CD4-positive, CD25-positive, alpha-beta regulatory T cell (primary cell): ENCODE results near the gene JPH2. TPM values are rescaled to one million over a fixed set of nuclear protein-coding genes. Genes with fewer than 3 reads are reported as not detected.

ENCODE experiments used
- ATAC-seq, 2 donors: fragments of 150-1000 bp; cut with Tn5 transposase; one replicate each; pipeline ENCODE4 v1.10.0; 2021; ENCODE audit warnings: low read depth in 2 of 2, moderate number of reproducible peaks in 2 of 2, moderate library complexity in 1 of 2
- DNase-seq, 3 donors: peaks; one replicate each; pipeline versions ENCODE4 v3.0.0 to v3.0.0-alpha.2; 2012 to 2022; ENCODE audit warnings: mixed read lengths in 1 of 3
- H3K27ac ChIP-seq: one replicate; pipeline ENCODE4 v1.7.0; 2013; ENCODE audit warnings: mild to moderate bottlenecking, low read length; ENCODE audit not compliant: insufficient read depth, poor library complexity, severe bottlenecking
- H3K27me3 ChIP-seq: one replicate; pipeline ENCODE4 v1.7.0; 2013; ENCODE audit warnings: low read length; ENCODE audit not compliant: control insufficient read depth, insufficient read depth
- H3K36me3 ChIP-seq: one replicate; pipeline ENCODE4 v1.7.0; 2013; ENCODE audit warnings: mild to moderate bottlenecking, low read length, moderate library complexity; ENCODE audit not compliant: control insufficient read depth, insufficient read depth
- H3K4me1 ChIP-seq: 2 replicates; pipeline ENCODE4 v1.7.0; 2013; ENCODE audit warnings: mild to moderate bottlenecking, low read length; ENCODE audit not compliant: insufficient read depth, control insufficient read depth, poor library complexity, severe bottlenecking
- H3K4me3 ChIP-seq: one replicate; pipeline ENCODE4 v1.7.0; 2013; ENCODE audit warnings: low read depth, mild to moderate bottlenecking, low read length, moderate library complexity
- H3K9me3 ChIP-seq, 2 experiments: 1 replicate in 1 of 2; 2 replicates in 1 of 2; pipeline ENCODE4 v1.7.0; 2013; ENCODE audit warnings: low read length in 2 of 2, mild to moderate bottlenecking in 1 of 2, moderate library complexity in 1 of 2; ENCODE audit not compliant: control insufficient read depth in 2 of 2
- H3K27ac Mint-ChIP-seq, 3 donors: one replicate each; pipeline ENCODE4 v1.8.0; 2020 to 2022; ENCODE audit warnings: mild to moderate bottlenecking in 3 of 3, mixed read lengths in 3 of 3, moderate library complexity in 2 of 3
- H3K27me3 Mint-ChIP-seq: one replicate; pipeline ENCODE4 v1.8.0; 2022; ENCODE audit warnings: mild to moderate bottlenecking, mixed read lengths
- H3K36me3 Mint-ChIP-seq: one replicate; pipeline ENCODE4 v1.8.0; 2020; ENCODE audit warnings: mixed read lengths
- H3K4me1 Mint-ChIP-seq, 4 donors: one replicate each; pipeline ENCODE4 v1.8.0; 2020 to 2022; ENCODE audit warnings: mixed read lengths in 4 of 4, mild to moderate bottlenecking in 1 of 4
- H3K4me3 Mint-ChIP-seq, 4 donors: one replicate each; pipeline ENCODE4 v1.8.0; 2020 to 2022; ENCODE audit warnings: mild to moderate bottlenecking in 4 of 4, mixed read lengths in 4 of 4, moderate library complexity in 3 of 4
- H3K9me3 Mint-ChIP-seq, 7 donors: one replicate each; pipeline ENCODE4 v1.8.0; 2020 to 2022; ENCODE audit warnings: mixed read lengths in 7 of 7, mild to moderate bottlenecking in 3 of 7, moderate library complexity in 2 of 7
- polyA plus RNA-seq, 4 donors: library from polyadenylated mRNA; unstranded; fragments of 300-500 nt; fragmentation: Illumina TruSeq; gene quantifications; one replicate each; pipeline ENCODE4 v1.2.3, GENCODE V29; 2021
- total RNA-seq: library from RNA; stranded (reverse); gene quantifications from one replicate; pipeline ENCODE4 v1.2.3, GENCODE V29; 2022

JPH2 gene
- total and polyA plus RNA-seq, 5 donors from 2014 or later: not detected

GRCh38 chr20:44081888-44082287 lies 105.1 kb downstream of the JPH2 start:
- H3K4me3 ChIP-seq: no peak overlapping the region
- H3K27ac Mint-ChIP-seq: peak overlapping the region in 1 of 3 donors; percentile 42
- no peaks in the 10 kb centered on the region for H3K36me3 Mint-ChIP-seq
- H3K27ac ChIP-seq: no peak overlapping the region
- H3K4me1 Mint-ChIP-seq: peaks cover 0 to 15% (median 12%) of the 10 kb centered on the region in 4 donors
- H3K9me3 Mint-ChIP-seq: no peaks in the 10 kb centered on the region
- no peak for DNase-seq
- H3K27me3 Mint-ChIP-seq: peaks cover under 1% of the 10 kb centered on the region
- no peaks in the 10 kb centered on the region for H3K4me1 ChIP-seq
- H3K36me3 ChIP-seq: no peaks in the 10 kb centered on the region
- H3K27me3 ChIP-seq: no peaks in the 10 kb centered on the region
- no peak overlapping the region for H3K4me3 Mint-ChIP-seq
- no peaks in the 10 kb centered on the region for H3K9me3 ChIP-seq
- no peak for ATAC-seq

- no peaks in the 10 kb centered on the region for H3K9me3 ChIP-seq
- Mint-ChIP-seq H3K9me3 (no peaks in the 10 kb centered on the region), H3K4me3 (no peak overlapping the region), H3K4me1 (peaks cover 0 to 15% (median 12%) of the 10 kb centered on the region in 4 donors), H3K36me3 (no peaks in the 10 kb centered on the region), H3K27ac (no peak overlapping the region), H3K27me3 (no peaks in the 10 kb centered on the region)
- ATAC-seq (no peak), DNase-seq (no peak)
- no peaks in the 10 kb centered on the region for H3K27me3 ChIP-seq
- H3K36me3 ChIP-seq: no peaks in the 10 kb centered on the region
- no peaks in the 10 kb centered on the region for H3K4me1 ChIP-seq
- no peak overlapping the region for H3K27ac ChIP-seq
- H3K4me3 ChIP-seq: no peak overlapping the region
Measured at GRCh38 chr20:44081476-44081875, 105.5 kb downstream of the JPH2 start.

GRCh38 chr20:44080646-44081267 lies 106.2 kb downstream of the JPH2 start:
- Mint-ChIP-seq H3K4me3 (no peak overlapping the region), H3K9me3 (no peaks in the 10 kb centered on the region), H3K36me3 (no peaks in the 10 kb centered on the region), H3K27me3 (no peaks in the 10 kb centered on the region), H3K4me1 (peaks cover 0 to 16% (median 12%) of the 10 kb centered on the region in 4 donors), H3K27ac (peak overlapping the region in 2 of 3 donors; percentile 86 to 89)
- no peaks in the 10 kb centered on the region for H3K9me3 ChIP-seq
- peak; percentile 65 to 85 (median 82) for DNase-seq
- ATAC-seq: peak; percentile 94 to 95
- H3K4me1 ChIP-seq: no peaks in the 10 kb centered on the region
- H3K27me3 ChIP-seq: no peaks in the 10 kb centered on the region
- no peak overlapping the region for H3K4me3 ChIP-seq
- no peak overlapping the region for H3K27ac ChIP-seq
- H3K36me3 ChIP-seq: no peaks in the 10 kb centered on the region

- peak overlapping the region; percentile 32 to 86 (median 61) for H3K27ac Mint-ChIP-seq
- H3K36me3 ChIP-seq: no peaks in the 10 kb centered on the region
- no peak overlapping the region for H3K4me3 ChIP-seq
- no peak for ATAC-seq
- H3K27me3 ChIP-seq: no peaks in the 10 kb centered on the region
- no peak for DNase-seq
- no peak overlapping the region for H3K4me3 Mint-ChIP-seq
- no peaks in the 10 kb centered on the region for H3K36me3 Mint-ChIP-seq
- H3K27me3 Mint-ChIP-seq: no peaks in the 10 kb centered on the region
- H3K4me1 ChIP-seq: no peaks in the 10 kb centered on the region
- no peaks in the 10 kb centered on the region for H3K9me3 ChIP-seq
- no peak overlapping the region for H3K27ac ChIP-seq
- H3K4me1 Mint-ChIP-seq: peaks cover 0 to 23% (median 15%) of the 10 kb centered on the region in 4 donors
- no peaks in the 10 kb centered on the region for H3K9me3 Mint-ChIP-seq
Measured at GRCh38 chr20:44080064-44080463, 106.9 kb downstream of the JPH2 start.

GRCh38 chr20:44079291-44079690 lies 107.7 kb downstream of the JPH2 start:
- no peak for ATAC-seq
- no peaks in the 10 kb centered on the region for H3K9me3 Mint-ChIP-seq
- no peak overlapping the region for H3K4me3 Mint-ChIP-seq

GRCh38 chr20:44075950-44076232 lies 111.1 kb downstream of the JPH2 start:
- ATAC-seq: no peak
- H3K4me1 ChIP-seq: peaks cover 13% of the 10 kb centered on the region
- Mint-ChIP-seq H3K27me3 (no peaks in the 10 kb centered on the region), H3K36me3 (no peaks in the 10 kb centered on the region), H3K27ac (peak overlapping the region in 1 of 3 donors; percentile 2), H3K4me3 (no peak overlapping the region), H3K4me1 (peaks cover 0 to 53% (median 39%) of the 10 kb centered on the region in 4 donors), H3K9me3 (no peaks in the 10 kb centered on the region)
- H3K4me3 ChIP-seq: no peak overlapping the region
- H3K9me3 ChIP-seq: no peaks in the 10 kb centered on the region
- H3K27me3 ChIP-seq: no peaks in the 10 kb centered on the region
- H3K36me3 ChIP-seq: no peaks in the 10 kb centered on the region
- no peak for DNase-seq
- no peak overlapping the region for H3K27ac ChIP-seq

More at GRCh38 chr20:44079291-44079690, 107.7 kb downstream of the JPH2 start:
- Mint-ChIP-seq H3K27ac (peak overlapping the region in 2 of 3 donors; percentile 25 to 86), H3K36me3 (no peaks in the 10 kb centered on the region), H3K27me3 (no peaks in the 10 kb centered on the region), H3K4me1 (peaks cover 0 to 31% (median 21%) of the 10 kb centered on the region in 4 donors)
- Histone ChIP-seq H3K36me3 (no peaks in the 10 kb centered on the region), H3K27ac (no peak overlapping the region), H3K4me3 (no peak overlapping the region), H3K27me3 (no peaks in the 10 kb centered on the region), H3K9me3 (no peaks in the 10 kb centered on the region), H3K4me1 (no peaks in the 10 kb centered on the region)
- DNase-seq: no peak

- no peak overlapping the region for H3K4me3 Mint-ChIP-seq
- ATAC-seq (no peak), DNase-seq (no peak)
- H3K27me3 Mint-ChIP-seq: no peaks in the 10 kb centered on the region
- no peaks in the 10 kb centered on the region for H3K27me3 ChIP-seq
- H3K27ac ChIP-seq: no peak overlapping the region
- no peaks in the 10 kb centered on the region for H3K36me3 ChIP-seq
- H3K9me3 ChIP-seq: no peaks in the 10 kb centered on the region
- no peak overlapping the region for H3K4me3 ChIP-seq
- no peaks in the 10 kb centered on the region for H3K9me3 Mint-ChIP-seq
- peak overlapping the region; percentile 2 to 79 (median 69) for H3K27ac Mint-ChIP-seq
- H3K4me1 Mint-ChIP-seq: peaks cover 2 to 51% (median 38%) of the 10 kb centered on the region in 4 donors
- no peaks in the 10 kb centered on the region for H3K36me3 Mint-ChIP-seq
- peaks cover 18% of the 10 kb centered on the region for H3K4me1 ChIP-seq
Measured at GRCh38 chr20:44075191-44075949, 111.6 kb downstream of the JPH2 start.
